KMS-11 (cell line): Measurements from ENCODE around the gene FOXD2.

Experiments
- H2AFZ ChIP-seq: fragments of 200-600 bp; sonication (generic); 2 replicates; pipeline ENCODE4 v1.6.1; 2016; ENCODE audit warnings: antibody characterized with exemption, mixed run types, low read depth
- H3K27ac ChIP-seq: fragments of 200-600 bp; sonication (generic); 2 replicates; pipeline ENCODE4 v1.6.1; 2016; ENCODE audit warnings: mild to moderate bottlenecking, mixed run types
- H3K27me3 ChIP-seq: fragments of 200-600 bp; sonication (generic); 2 replicates; pipeline ENCODE4 v1.6.1; 2017; ENCODE audit warnings: mild to moderate bottlenecking, low read depth, mixed run types, moderate library complexity; ENCODE audit not compliant: insufficient read depth
- H3K36me3 ChIP-seq: fragments of 200-600 bp; sonication (generic); 2 replicates; pipeline ENCODE4 v1.6.1; 2017; ENCODE audit warnings: mild to moderate bottlenecking, mixed run types; ENCODE audit not compliant: insufficient read depth
- H3K4me1 ChIP-seq: fragments of 200-600 bp; sonication (generic); 2 replicates; pipeline ENCODE4 v1.6.1; 2016; ENCODE audit warnings: mild to moderate bottlenecking, low read depth, mixed run types; ENCODE audit not compliant: poor library complexity, severe bottlenecking
- H3K4me2 ChIP-seq: fragments of 200-600 bp; sonication (generic); 2 replicates; pipeline ENCODE4 v1.7.0; 2016; ENCODE audit warnings: mild to moderate bottlenecking, mixed run types
- H3K4me3 ChIP-seq: fragments of 200-600 bp; sonication (generic); IDR thresholded peaks from 2 replicates; pipeline ENCODE4 v1.6.1; 2017; ENCODE audit warnings: low read depth, low read length, mixed read lengths; ENCODE audit not compliant: insufficient read depth
- H3K79me2 ChIP-seq: fragments of 200-600 bp; sonication (generic); 2 replicates; pipeline ENCODE4 v1.6.1; 2016; ENCODE audit warnings: low read depth, mixed run types; ENCODE audit not compliant: insufficient read depth
- H3K9ac ChIP-seq: fragments of 200-600 bp; sonication (generic); 2 replicates; pipeline ENCODE4 v1.6.1; 2016; ENCODE audit warnings: mild to moderate bottlenecking, mixed run types
- H4K20me1 ChIP-seq: fragments of 200-600 bp; sonication (generic); 2 replicates; pipeline ENCODE4 v1.6.1; 2016; ENCODE audit warnings: mild to moderate bottlenecking, mixed run types; ENCODE audit not compliant: insufficient read depth
- TF ChIP-seq, protein P1 (sequence below): fragments of 200-600 bp; sonication (generic); conservative IDR thresholded peaks from 2 replicates; pipeline ENCODE4 v1.6.1; 2017; ENCODE audit warnings: low read depth, mild to moderate bottlenecking, antibody characterized with exemption, low read length, moderate library complexity, mixed read lengths

The FOXD2 gene

DNA sequence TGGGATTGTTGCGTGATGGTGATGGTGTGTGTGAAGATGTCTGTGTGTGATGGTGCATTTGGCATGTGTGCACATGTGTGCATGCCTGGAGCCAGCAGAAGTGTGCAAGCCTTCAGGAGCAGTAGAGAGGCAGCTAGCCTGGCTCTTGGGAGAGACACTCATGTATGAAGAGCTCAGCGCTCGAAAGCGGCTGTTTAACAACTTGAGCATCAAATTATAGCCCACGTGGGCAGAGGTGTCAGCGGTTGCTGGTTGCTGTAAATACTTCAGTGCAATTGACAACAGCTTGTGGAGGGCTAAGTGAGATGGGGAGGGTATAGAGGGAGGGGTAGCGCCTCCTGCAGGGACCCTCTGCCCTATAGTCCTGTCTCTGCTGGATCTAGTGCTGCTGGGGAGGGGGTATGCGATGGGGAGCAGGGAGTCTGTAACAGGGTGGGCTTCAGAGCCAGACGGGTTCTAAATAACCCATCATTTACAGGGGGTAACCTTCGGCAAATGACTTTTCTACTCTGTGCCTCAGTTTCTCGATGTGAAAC lies 21.5 kb downstream of the FOXD2 start:
- Histone ChIP-seq H3K27ac (no peak overlapping the region), H3K9ac (no peak overlapping the region)
- TF ChIP-seq, protein P1, sequence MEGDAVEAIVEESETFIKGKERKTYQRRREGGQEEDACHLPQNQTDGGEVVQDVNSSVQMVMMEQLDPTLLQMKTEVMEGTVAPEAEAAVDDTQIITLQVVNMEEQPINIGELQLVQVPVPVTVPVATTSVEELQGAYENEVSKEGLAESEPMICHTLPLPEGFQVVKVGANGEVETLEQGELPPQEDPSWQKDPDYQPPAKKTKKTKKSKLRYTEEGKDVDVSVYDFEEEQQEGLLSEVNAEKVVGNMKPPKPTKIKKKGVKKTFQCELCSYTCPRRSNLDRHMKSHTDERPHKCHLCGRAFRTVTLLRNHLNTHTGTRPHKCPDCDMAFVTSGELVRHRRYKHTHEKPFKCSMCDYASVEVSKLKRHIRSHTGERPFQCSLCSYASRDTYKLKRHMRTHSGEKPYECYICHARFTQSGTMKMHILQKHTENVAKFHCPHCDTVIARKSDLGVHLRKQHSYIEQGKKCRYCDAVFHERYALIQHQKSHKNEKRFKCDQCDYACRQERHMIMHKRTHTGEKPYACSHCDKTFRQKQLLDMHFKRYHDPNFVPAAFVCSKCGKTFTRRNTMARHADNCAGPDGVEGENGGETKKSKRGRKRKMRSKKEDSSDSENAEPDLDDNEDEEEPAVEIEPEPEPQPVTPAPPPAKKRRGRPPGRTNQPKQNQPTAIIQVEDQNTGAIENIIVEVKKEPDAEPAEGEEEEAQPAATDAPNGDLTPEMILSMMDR: no peak

DNA sequence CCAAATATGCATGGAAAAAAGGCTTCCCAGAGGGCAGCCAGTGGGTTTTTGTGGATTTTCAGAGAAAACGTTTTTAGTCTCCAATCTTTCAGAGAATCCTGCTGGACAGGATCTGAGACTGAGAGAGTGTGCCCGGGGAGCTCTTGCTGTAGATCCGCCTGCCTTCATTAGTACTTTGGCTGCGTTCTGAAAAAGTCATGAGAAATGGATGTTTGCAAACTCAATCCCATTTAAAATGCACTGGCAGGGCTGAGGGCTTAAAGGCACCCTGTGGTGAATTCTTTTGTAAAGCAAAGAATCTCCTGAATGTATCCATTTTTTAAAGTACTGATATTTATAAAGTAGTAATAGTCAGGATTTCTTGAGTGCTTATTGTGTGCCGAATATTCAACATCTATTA lies 22.2 kb downstream of the FOXD2 start:
- peaks cover 11% of the 10 kb centered on the region for H3K4me1 ChIP-seq
- H3K79me2 ChIP-seq: no peaks in the 10 kb centered on the region
- H3K9ac ChIP-seq: no peak overlapping the region
- no peaks in the 10 kb centered on the region for H4K20me1 ChIP-seq
- H3K4me3 ChIP-seq: no peak overlapping the region
- no peaks in the 10 kb centered on the region for H3K27me3 ChIP-seq
- no peak overlapping the region; the same call in 1 of the 2 replicates for H3K4me2 ChIP-seq
- no peak overlapping the region for H3K27ac ChIP-seq
- H3K36me3 ChIP-seq: no peaks in the 10 kb centered on the region
- no peak overlapping the region for H2AFZ ChIP-seq
- TF ChIP-seq, protein P1: no peak

More for the DNA sequence above, 21.5 kb downstream of the FOXD2 start:
- H3K4me3 ChIP-seq: no peak overlapping the region
- H3K4me2 ChIP-seq: no peak overlapping the region
- peaks cover 11% of the 10 kb centered on the region for H3K4me1 ChIP-seq
- H4K20me1 ChIP-seq: no peaks in the 10 kb centered on the region
- no peaks in the 10 kb centered on the region for H3K79me2 ChIP-seq
- no peaks in the 10 kb centered on the region for H3K36me3 ChIP-seq
- H3K27me3 ChIP-seq: no peaks in the 10 kb centered on the region
- no peak overlapping the region for H2AFZ ChIP-seq

GRCh38 chr1:47460456-47460855 lies 22.6 kb downstream of the FOXD2 start:
- Histone ChIP-seq H3K9ac (no peak overlapping the region), H3K4me2 (no peak overlapping the region; the same call in 1 of the 2 replicates), H3K27ac (no peak overlapping the region), H2AFZ (no peak overlapping the region), H3K27me3 (no peaks in the 10 kb centered on the region), H3K4me1 (peaks cover 11% of the 10 kb centered on the region), H3K79me2 (no peaks in the 10 kb centered on the region), H3K36me3 (no peaks in the 10 kb centered on the region), H4K20me1 (no peaks in the 10 kb centered on the region), H3K4me3 (no peak overlapping the region)
- TF ChIP-seq, protein P1: no peak

DNA sequence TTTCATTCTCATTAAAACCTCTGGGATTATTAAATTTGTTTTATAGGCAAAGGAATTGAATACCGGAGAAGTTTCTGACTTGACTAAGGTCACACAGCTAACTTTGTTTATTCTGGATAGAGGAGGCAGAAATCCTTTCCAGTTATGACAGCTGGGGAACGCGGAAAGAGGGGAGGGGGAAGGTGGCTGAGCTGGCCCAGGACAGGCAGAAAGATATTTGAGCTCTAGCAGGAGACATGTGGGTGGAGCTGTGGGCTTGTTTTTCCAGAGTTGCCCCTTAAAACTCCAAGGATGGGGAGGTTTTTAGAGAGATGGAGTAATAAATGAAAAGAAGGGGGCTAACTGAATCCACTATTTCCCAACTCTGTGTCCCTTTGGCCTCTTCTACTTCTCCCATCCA lies 27.8 kb downstream of the FOXD2 start:
- H3K9ac ChIP-seq: no peak overlapping the region
- H2AFZ ChIP-seq: no peak overlapping the region
- no peaks in the 10 kb centered on the region for H3K27me3 ChIP-seq
- H3K36me3 ChIP-seq: no peaks in the 10 kb centered on the region
- no peak overlapping the region for H3K4me2 ChIP-seq
- no peak overlapping the region for H3K27ac ChIP-seq
- H4K20me1 ChIP-seq: no peaks in the 10 kb centered on the region
- H3K4me1 ChIP-seq: peaks cover 4% of the 10 kb centered on the region
- no peaks in the 10 kb centered on the region for H3K79me2 ChIP-seq
- H3K4me3 ChIP-seq: no peak overlapping the region
- TF ChIP-seq, protein P1: no peak
